GM23338 (cell line): ENCODE data around the gene SEC23A.

Source experiments
- ZNF331 ChIP-seq: fragments of 250-450 bp; sonication (Bioruptor Pico); IDR thresholded peaks from 2 replicates; pipeline ENCODE4 v1.5.0; 2020; ENCODE audit warnings: low read depth, mild to moderate bottlenecking, moderate library complexity
- TF ChIP-seq, protein P1 (sequence below), 2 experiments: fragments of 200-600 bp in 1 of 2; sonication (generic) in 1 of 2; conservative IDR thresholded peaks; 2 replicates each; pipeline versions ENCODE4 v1.5.1 to v1.6.1; 2016 to 2017; ENCODE audit warnings: antibody characterized with exemption in 2 of 2, low read depth in 2 of 2, mild to moderate bottlenecking in 2 of 2, moderate library complexity in 1 of 2

DNA sequence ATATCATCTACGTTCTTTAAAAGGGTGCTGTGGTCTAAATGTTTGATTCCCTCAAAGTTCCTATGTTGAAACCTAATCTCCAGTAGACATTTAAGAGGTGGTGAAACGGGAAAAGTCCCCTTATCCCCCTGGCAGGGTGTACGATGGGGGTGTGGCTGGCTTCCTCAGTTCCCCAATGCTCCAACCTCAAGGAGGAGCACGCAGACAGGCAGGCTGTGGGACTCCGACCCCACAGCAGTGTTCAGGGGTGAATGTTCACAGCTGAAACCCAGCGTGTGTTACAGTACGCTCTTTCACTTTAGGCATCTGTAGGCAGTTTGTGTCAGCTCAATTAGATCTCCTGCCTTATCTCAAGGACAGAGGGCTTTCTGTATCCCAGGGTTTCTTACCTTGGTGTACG is 73.2 kb downstream of the SEC23A start:
- TF ChIP-seq, protein P1, sequence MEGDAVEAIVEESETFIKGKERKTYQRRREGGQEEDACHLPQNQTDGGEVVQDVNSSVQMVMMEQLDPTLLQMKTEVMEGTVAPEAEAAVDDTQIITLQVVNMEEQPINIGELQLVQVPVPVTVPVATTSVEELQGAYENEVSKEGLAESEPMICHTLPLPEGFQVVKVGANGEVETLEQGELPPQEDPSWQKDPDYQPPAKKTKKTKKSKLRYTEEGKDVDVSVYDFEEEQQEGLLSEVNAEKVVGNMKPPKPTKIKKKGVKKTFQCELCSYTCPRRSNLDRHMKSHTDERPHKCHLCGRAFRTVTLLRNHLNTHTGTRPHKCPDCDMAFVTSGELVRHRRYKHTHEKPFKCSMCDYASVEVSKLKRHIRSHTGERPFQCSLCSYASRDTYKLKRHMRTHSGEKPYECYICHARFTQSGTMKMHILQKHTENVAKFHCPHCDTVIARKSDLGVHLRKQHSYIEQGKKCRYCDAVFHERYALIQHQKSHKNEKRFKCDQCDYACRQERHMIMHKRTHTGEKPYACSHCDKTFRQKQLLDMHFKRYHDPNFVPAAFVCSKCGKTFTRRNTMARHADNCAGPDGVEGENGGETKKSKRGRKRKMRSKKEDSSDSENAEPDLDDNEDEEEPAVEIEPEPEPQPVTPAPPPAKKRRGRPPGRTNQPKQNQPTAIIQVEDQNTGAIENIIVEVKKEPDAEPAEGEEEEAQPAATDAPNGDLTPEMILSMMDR (conservative IDR thresholded peaks at IDR 0.05; ENCODE audit: low read depth in 2 of 2): no peak
- no peak for TF ChIP-seq ZNF331
